SH-SY5Y (cell line): ENCODE data around the gene RIPK4.

Source experiments
- GATA2 ChIP-seq: IDR thresholded peaks from 2 replicates; pipeline ENCODE4 v1.6.1; 2011; ENCODE audit warnings: mild to moderate bottlenecking, low read depth, low read length
- GATA3 ChIP-seq: IDR thresholded peaks from 2 replicates; pipeline ENCODE4 v1.6.1; 2011; ENCODE audit warnings: low read depth, mild to moderate bottlenecking, low read length, moderate library complexity

DNA sequence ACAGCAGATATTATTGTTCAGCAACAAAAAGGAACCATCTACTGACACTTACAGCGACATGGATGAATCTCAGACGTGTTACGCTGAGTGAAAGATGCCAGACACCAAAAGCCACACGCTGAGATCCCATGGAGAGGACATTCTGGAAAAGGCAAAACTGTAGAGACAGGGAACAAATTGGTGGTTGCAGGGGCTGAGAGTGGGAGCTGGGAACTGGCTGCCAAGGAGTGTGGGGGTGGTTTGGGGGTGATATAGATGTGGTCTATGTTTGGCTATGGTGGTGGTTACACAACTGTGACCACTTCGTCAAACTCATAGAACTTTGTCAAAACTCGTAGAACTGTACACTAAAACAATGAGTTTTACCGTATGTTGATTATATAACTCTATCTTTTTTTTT is 57.7 kb downstream of the RIPK4 start:
- no peak for TF ChIP-seq GATA3
- TF ChIP-seq GATA2 = no peak
